Nephron (organoid): ENCODE measurements around the gene PLCB1.

Experiments used
- H3K27ac Mint-ChIP-seq, 3 experiments: 2 replicates each; pipeline ENCODE4 v1.8.0; 2020; ENCODE audit warnings: mixed read lengths in 3 of 3, mild to moderate bottlenecking in 2 of 3, moderate library complexity in 1 of 3
- H3K27me3 Mint-ChIP-seq: 2 replicates; pipeline ENCODE4 v1.8.0; 2021; ENCODE audit warnings: low read depth, mild to moderate bottlenecking, moderate library complexity, mixed read lengths
- H3K36me3 Mint-ChIP-seq: 2 replicates; pipeline ENCODE4 v1.8.0; 2020; ENCODE audit warnings: low read depth, mixed read lengths
- H3K4me1 Mint-ChIP-seq: 2 replicates; pipeline ENCODE4 v1.8.0; 2020; ENCODE audit warnings: mixed read lengths
- H3K4me3 Mint-ChIP-seq, 3 experiments: 2 replicates each; pipeline ENCODE4 v1.8.0; 2020; ENCODE audit warnings: mild to moderate bottlenecking in 3 of 3, mixed read lengths in 3 of 3, moderate library complexity in 2 of 3
- H3K9me3 Mint-ChIP-seq: 2 replicates; pipeline ENCODE4 v1.8.0; 2020; ENCODE audit warnings: mixed read lengths
- TF ChIP-seq, protein P1 (sequence below), 3 experiments: fragments of 200-600 bp; sonication (generic); IDR thresholded peaks; one replicate each; pipeline ENCODE4 v1.5.0; 2021; ENCODE audit warnings: antibody characterized with exemption in 3 of 3; ENCODE audit not compliant: unreplicated experiment in 3 of 3

PLCB1 gene

DNA sequence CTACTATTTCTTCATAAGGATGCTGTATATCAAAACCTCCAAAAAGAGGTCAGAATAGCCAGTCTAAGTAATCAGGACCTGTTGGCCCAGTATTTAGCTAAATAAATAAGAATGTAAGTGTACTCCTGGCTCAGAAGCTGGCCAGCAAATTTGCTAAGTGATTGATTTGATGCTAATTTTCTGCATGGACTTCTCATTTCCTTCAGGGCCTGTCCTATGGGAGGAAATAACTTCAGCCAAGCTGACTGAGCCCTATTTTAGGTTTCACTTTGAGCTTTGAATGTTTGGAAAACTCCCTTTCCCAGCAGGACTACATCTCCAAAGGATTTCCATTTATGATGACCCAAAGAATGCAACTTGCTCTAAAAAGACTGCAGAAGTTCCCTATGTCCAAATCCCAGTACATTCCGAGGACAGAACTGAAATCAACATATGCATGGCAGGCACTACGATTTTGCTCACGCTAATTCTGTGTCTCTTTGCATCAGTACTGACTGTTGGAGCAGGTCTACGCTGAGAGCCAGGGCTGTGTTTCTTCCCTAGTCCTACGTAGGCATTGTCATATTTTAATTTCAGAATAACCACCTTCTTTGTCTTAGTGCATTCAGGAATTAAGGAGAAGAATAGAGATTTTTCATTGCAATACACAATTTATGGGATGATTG, 495.4 kb downstream of the PLCB1 start:
- Mint-ChIP-seq H3K27me3 (no peaks in the 10 kb centered on the region), H3K27ac (peak overlapping the region; percentile 59 to 92 (median 69)), H3K4me1 (peaks cover 21% of the 10 kb centered on the region), H3K9me3 (no peaks in the 10 kb centered on the region), H3K36me3 (peaks cover 6% of the 10 kb centered on the region), H3K4me3 (peak overlapping the region in 1 of 3 experiments; percentile 28)
- TF ChIP-seq, protein P1, sequence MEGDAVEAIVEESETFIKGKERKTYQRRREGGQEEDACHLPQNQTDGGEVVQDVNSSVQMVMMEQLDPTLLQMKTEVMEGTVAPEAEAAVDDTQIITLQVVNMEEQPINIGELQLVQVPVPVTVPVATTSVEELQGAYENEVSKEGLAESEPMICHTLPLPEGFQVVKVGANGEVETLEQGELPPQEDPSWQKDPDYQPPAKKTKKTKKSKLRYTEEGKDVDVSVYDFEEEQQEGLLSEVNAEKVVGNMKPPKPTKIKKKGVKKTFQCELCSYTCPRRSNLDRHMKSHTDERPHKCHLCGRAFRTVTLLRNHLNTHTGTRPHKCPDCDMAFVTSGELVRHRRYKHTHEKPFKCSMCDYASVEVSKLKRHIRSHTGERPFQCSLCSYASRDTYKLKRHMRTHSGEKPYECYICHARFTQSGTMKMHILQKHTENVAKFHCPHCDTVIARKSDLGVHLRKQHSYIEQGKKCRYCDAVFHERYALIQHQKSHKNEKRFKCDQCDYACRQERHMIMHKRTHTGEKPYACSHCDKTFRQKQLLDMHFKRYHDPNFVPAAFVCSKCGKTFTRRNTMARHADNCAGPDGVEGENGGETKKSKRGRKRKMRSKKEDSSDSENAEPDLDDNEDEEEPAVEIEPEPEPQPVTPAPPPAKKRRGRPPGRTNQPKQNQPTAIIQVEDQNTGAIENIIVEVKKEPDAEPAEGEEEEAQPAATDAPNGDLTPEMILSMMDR (IDR thresholded peaks at IDR 0.05; ENCODE audit: unreplicated experiment in 3 of 3): no peak

DNA sequence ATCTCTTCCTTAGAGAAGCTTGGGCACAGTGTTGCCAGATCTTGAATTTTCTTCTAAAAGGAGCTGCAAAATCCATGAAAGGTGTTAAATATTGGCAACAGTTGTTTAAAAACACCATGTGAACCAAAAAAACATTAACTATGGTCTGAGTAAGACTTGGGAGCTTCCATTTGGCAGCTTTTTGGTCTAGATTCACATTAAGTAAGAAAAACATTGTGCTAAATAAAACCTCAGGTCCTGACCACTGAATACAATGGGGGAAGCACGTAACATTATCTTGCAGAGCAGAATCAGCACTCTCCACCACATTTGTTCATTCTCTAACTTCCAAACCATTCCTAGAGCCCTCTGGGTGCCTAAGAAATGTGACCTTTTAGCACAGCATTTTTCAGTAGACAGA, 499.2 kb downstream of the PLCB1 start:
- Mint-ChIP-seq H3K4me3 (no peak overlapping the region), H3K27me3 (no peaks in the 10 kb centered on the region), H3K4me1 (peaks cover 19% of the 10 kb centered on the region), H3K27ac (no peak overlapping the region), H3K36me3 (peaks cover 8% of the 10 kb centered on the region), H3K9me3 (no peaks in the 10 kb centered on the region)
- TF ChIP-seq, protein P1 (IDR thresholded peaks at IDR 0.05; ENCODE audit: unreplicated experiment in 3 of 3): no peak

DNA sequence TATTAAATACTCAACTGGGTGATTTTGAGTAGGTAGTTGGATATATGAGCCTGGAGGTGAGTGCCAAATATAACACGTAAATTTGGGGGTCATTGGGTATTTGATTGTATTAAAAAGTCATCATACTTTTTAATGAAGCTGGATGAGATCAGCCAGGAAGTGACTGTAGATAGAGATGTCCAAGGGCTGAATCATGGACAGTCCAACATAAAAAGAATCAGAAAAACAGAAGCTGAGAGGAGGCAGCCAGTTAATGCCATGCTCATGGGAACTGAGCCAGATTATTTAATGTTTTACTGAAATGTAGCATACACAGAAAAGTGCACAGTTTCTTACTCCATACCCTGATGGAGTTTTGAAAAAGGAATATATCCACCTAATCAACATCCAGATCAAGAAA, 501.3 kb downstream of the PLCB1 start:
- H3K27me3 Mint-ChIP-seq: no peaks in the 10 kb centered on the region
- TF ChIP-seq, protein P1 (IDR thresholded peaks at IDR 0.05; ENCODE audit: unreplicated experiment in 3 of 3): no peak
- peaks cover 8% of the 10 kb centered on the region for H3K4me1 Mint-ChIP-seq
- no peak overlapping the region for H3K4me3 Mint-ChIP-seq
- H3K9me3 Mint-ChIP-seq: no peaks in the 10 kb centered on the region
- H3K36me3 Mint-ChIP-seq: peaks cover 8% of the 10 kb centered on the region
- peak overlapping the region in 2 of 3 experiments; percentile 31 to 52 for H3K27ac Mint-ChIP-seq

DNA sequence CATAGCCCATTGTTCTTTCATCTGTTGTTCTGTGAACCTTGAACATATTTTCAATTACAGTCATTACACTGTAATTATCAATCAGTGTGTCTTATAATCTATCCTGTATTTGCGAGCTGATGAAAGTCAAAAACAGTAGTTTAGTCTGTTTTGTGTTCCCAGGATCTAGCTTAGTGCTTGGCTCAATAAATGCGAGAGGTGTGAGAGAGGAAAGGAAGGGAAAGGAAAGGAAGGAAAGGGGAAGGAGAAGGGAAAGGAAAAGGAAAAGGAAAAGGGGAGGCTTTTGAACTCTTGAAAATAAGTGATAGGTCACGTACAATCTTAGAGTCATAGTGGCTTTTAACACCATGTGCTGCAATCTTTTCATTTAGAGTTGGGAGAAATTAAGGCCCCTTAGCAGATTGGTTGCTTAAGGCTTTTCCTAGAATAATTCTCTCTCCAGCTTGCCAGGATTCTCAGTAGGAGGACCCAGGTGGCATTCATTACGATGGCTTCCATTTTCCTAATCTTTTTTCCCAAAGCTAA, 503.0 kb downstream of the PLCB1 start:
- TF ChIP-seq, protein P1 (IDR thresholded peaks at IDR 0.05; ENCODE audit: unreplicated experiment in 3 of 3): no peak
- Mint-ChIP-seq H3K36me3 (peaks cover 5% of the 10 kb centered on the region), H3K4me1 (peaks cover 8% of the 10 kb centered on the region), H3K27me3 (no peaks in the 10 kb centered on the region), H3K27ac (no peak overlapping the region), H3K4me3 (no peak overlapping the region), H3K9me3 (no peaks in the 10 kb centered on the region)

DNA sequence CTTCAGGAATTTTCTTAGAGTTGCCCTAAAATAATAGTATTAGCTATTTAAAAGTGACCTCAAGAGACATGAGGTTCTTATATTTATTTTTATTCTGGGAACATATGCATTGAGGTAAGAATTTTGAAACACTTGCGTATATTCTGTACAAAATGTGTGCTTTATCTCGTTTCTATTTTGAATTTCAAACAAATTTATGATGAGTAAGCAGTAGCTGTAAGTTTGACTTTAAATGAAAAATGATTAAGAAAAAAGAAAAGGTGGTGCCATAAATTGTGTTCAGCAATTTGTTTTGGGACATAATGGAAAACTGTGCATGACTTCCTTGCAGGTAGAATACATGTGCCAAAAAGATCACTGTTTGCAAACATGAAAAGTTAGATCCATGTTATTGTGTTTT, 503.8 kb downstream of the PLCB1 start:
- Mint-ChIP-seq H3K4me1 (peaks cover 8% of the 10 kb centered on the region), H3K36me3 (peaks cover 5% of the 10 kb centered on the region), H3K27me3 (no peaks in the 10 kb centered on the region), H3K9me3 (no peaks in the 10 kb centered on the region), H3K27ac (no peak overlapping the region), H3K4me3 (no peak overlapping the region)
- TF ChIP-seq, protein P1 (IDR thresholded peaks at IDR 0.05; ENCODE audit: unreplicated experiment in 3 of 3): no peak
